ENCODE data around the gene PDE11A.
"Not testable (repeated sequence)": the region's sequence is repeated elsewhere in the genome, so short reads cannot be mapped to it uniquely, and the experiment has no call there.

The PDE11A gene

DNA sequence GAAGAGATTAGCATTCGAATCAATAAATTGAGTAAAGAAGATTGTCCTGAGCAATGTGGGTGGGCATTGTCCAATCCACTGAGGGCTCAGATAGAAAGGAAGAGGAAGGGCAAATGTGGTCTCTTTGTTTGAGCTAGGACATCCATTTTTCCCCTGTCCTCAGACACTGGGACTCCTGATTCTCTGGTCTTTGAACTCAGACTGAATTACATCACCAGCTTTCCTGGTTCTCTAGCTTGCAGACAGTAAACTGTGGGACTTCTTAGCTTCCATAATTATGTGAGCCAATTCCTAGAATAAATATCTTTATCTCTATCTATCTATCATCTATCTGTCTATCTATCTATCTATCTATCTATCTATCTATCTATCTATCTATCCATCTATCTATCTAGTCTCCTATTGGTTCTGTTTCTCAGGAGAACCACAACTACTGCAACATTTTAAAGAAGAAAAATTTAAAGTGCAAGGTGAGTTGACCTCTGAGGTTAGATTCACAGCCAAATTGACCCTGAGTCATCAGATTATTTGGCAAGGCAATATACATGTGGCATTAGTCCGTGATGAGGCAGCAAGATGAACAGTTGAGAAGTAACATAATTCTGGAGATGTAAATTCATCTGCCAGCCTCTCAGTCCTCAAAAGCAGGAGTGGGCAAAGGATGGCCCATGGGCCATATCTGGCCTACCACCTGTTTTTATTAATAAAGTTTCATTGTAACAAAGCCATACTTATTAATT, 191.4 kb downstream of the PDE11A start:
- FAIRE-seq = no peak

DNA sequence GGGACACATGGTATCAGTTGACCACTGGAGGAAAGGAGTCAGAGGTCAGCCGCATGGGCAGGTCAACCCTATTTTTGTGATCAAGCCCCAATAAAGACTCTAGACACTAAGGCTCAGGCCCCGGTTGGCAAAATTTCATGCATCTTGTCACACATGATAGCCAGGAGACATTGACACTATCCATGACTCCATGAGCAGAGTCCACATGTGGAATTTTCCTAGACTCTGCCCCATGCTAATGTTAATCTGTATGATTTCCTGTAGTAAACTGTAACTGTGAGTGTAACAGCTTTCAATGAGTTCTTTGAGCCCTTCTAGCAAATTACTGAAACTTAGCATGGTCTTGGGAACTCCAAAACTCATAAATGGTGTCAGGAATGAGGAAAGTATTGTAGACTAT, 192.3 kb downstream of the PDE11A start:
- FAIRE-seq = no peak

DNA sequence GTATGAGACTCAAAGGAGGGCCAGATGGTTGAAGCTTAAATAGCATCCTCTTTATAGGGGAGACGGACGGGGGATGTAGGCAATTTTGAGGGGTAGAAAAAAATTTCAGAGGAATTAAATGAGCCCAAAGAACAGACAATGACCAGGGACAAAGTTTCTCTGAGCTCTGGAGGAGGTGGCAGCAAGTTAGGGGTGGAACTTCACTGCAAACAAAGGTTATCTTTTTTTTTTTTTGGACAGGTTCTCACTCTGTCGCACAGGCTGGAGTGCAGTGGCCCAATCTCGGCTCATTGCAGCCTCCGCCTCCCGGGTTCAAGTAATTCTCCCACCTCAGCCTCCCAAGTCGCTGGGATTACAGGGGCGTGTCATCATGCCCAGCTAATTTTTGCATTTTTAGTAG, 195.6 kb downstream of the PDE11A start:
- no peak for FAIRE-seq

DNA sequence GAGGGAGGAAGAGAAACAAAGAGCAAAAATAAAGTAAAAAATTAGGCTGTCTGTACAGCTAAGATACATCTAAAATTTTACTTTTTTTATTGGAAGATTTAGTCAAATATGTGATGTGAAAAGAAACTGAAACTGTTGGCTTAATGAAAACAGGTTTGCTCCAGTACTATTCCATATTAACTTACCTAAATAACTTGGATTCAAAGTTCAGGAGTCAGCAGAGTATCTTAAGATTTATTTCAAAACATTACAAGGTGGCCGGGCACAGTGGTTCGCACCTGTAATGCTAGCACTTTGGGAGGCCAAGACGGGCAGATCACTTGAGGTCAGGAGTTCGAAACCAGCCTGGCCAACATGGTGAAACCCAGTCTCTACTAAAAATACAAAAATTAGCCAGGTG, 197.9 kb downstream of the PDE11A start:
- FAIRE-seq = no peak

DNA sequence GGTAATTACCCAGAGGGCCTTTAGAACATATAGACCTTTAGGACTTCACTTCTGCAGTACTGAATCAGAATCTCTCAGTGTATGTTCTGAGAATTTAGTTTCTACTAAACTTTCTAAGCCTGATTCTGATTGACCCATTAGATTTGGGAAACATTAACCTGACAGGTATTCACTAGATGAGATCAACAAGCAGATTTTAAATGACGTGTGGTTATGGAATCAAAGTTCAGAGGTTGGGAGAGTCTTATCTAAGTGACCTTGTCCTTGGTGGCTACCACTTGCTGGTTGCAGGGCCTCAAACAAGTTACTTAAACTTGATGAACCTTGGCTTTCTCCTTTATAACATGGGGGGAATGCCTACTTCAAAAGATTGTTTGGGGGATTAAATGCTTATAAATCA, 198.7 kb downstream of the PDE11A start:
- no peak for FAIRE-seq

DNA sequence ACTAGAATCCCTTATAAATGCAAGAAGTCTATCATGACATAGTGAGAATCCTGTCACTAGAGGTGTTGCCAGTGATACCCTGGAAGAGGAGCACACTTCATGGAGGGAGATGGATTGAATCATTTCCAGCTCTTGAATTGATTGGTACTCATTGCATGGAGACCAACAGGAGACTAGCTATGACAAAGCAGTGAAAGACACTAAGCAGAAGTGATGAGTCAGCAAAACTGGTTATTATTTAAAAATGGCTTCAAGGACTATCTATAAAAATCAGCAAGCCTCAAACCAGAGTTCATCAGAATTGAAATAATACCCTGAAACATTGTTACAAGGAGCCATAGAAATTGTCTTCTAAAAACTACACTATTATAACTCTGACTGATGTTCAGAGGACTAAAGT, 200.3 kb downstream of the PDE11A start:
- no peak for FAIRE-seq

DNA sequence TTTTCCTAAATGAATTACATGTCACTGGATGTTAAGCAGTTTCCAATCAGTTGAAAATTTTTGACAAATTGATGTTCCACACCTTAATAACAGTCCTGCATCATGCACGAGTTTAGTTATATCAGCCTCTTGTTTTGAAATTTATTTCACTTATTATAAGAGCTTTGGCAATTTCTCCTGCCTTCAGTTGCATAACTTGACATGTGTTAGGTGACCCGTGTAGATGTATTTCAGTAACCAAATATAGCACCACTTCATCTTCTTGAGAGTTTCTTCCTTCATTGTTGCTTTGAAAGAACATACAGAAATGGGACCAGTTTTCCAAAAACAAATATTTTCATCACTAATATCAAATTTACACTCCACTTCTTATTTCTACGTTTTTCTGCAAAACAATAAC, 202.7 kb downstream of the PDE11A start:
- FAIRE-seq = no peak

DNA sequence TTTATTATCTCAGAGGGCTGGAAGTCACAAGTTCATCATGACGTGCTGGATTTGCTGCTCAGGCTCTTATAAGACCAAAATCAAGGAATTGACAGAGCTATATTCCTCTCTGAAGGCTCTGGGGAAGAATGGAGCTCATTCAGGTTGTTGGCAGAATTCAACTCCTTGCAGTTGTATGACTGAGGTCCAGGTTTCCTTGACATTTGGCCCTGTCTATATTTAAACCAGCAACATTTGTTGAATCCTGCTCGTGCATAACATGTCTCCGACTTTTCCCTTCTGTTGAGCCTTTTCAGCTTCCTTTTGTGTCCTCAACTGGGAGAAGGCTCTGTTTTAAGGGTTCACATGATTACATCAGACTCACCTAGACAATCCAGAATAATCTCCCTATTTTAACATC, 203.4 kb downstream of the PDE11A start:
- no peak for FAIRE-seq

DNA sequence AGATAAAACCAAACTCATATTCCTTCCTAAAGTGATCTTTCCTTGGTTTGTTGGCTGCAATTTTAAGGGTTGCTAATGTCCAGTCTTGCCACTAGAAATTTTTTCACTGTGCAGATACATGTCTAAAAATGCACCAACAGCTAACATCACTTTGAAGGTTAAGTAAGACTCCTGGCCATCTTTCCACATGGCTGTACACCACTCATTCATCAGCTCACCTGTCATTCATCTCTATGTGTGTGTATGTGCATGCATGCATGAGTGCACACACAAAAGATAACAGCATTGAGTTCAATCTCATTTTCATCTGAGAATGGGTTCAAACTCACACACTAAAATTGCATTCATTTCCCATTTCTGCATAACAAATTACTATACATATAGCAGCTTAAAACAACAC, 203.8 kb downstream of the PDE11A start:
- FAIRE-seq = no peak

DNA sequence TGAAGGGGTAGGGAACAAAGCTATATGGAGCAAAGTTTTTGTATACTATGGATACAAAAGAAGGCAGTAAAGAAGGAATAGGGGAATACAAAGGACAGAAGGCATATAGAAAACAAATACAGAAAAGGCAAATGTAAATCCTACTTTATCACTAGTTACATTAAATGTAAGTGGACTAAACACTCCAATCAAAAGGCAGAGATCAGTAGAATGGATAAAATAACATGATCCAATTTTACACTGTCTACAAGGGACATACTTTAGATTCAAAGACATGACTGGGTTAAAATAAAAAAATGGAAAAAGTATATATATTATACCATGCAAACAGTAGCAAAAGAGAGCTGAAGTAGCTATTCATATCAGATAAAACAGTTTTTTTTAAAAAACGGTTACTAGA, 215.0 kb downstream of the PDE11A start:
- FAIRE-seq = no peak

DNA sequence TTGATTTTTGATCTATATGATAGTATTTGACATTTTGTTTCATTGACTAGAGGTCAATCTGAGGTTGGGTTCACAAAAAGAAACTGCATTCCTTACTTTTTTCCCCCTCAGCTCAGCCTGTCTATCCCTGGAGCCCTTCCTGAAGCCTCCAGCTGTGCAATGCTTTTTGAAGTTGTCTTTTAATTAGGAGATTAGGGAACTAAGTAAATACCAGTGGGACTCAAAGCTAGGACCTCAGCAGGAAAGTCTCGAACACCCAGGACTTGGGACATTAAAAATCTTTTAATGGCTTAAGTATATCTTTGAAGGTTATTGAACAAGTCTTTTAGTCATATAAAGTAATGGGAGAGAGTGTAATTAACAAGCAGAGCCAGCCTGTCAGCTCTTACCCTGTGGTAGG, 220.2 kb downstream of the PDE11A start:
- FAIRE-seq = no peak

DNA sequence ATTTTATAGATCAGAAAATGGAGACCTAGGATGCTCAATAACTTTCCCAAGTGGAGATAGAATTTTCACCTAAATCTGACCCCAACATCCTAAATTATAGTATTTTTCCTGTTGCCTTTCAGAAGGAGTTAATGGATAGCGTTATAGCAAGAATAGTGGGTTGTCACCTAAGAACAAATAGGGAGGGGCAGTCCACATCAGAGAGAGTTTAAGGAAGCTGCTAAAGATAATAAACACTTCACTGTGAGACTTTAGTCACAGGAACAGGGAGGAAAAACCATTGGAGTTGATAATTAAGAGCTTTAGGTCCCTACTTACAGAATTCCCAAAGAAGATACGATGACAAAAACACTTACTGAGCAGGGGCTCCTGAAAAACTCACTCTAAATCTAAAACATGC, 229.4 kb downstream of the PDE11A start:
- no peak for FAIRE-seq

DNA sequence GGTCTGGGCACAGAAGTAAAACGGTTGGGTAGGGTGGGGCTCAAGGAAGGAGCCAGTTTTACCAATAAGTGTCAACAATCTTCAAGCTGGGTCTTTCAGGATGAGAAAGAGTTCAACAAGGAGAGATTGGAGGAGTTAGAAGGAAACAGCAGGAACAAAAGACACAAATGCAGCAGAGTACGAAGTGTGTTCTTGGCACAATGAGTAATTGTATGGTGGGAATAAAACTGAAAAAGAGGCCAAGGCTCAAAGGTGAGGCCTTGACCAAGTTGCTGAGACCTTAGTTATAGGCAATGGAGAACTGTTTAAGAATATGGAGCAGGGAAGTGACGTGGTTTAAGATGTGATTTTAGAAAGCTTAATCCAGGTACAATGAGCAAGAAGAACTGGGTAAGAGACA, 230.3 kb downstream of the PDE11A start:
- no peak for FAIRE-seq

DNA sequence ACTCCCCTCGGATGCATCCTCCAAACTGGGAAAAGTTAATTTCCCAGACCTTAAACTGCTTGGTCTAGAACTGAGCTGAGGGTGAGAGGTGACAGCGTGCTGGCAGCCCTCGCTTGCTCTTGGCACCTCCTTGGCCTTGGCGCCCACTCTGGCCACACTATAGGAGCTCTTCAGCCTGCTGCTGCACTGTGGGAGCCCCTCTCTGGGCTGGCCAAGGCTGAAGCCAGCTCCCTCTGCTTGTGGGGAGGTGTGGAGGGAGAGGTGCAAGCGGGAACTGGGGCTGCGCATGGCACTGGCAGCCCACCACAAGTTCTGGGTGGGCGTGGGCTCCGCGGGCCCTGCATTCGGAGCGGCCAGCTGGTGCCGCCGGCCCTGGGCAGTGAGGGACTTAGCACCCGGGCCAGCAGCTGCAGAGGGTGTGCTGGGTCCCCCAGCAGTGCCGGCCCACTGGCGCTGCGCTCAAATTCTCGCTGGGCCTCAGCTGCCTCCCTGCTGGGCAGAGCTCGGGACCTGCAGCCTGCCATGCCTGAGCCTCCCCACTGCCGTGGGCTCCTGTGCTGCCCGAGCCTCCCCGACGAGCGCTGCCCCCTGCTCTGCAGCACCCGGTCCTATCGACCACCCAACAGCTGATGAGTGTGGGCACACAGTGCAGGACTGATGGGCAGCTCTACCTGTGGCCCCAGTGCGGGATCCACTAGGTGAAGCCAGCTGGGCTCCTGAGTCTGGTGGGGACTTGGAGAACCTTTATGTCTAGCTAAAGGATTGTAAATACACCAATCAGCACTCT, 237.0 kb downstream of the PDE11A start:
- not testable (repeated sequence) for FAIRE-seq

DNA sequence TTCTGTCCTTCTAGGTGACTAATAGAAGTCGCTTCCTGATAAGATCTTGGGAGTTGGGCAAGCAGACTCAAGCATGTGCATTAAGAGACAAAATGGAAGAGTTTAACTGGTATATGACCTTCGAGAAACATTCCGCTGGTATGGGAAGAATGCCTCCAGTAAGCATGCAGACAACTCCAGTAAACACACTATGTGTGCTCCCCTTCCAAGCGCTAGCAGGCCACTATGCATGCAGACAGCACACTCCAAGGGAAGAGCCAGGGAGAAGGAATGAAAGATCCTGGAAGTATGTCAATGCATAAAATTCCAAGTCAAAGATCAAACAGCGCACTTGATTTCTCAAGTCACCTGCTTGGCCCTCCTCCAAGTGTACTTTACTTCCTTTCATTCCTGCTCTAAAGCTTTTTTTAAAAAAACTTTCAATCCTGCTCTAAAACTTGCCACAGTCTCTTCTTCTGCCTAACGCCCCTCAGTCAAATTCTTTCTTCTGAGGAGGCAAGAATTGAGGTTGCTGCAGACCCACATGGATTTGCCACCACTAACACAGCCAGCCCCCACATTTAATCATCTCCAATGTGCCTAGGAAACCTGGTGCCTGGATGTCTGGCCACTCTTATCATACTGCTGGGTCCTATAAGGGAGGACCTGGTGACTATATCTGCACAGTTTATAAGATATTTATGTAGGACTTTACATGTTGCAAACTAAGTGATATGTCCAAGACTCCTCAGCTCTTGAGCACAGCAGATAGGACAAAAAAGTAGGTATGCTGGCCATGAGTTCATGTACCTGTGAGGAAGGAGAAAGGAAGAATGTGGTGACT, 239.8 kb downstream of the PDE11A start:
- no peak for FAIRE-seq

DNA sequence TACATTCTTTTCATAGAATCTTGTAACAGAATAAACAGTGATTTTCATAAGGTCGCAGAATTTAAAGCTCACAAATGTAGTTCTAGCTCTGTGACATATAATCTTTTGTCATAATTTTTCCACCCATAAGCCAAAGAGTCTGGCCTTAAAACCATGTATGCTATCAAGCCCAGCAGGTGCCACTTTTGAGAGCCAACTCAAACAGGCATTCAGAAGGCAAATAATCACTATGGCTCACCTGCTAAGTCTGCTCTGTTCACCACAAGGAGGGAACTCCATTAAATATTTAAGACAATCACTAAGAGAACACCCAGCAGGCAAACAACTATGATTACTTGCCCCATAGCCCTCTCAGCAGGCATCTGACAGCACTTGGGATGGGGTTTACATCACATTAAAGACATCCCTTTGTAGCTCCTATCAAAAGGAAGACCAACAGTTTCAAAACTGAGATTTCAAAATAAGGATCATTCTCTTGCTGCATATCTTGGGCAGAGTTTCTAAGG, 241.6 kb downstream of the PDE11A start:
- FAIRE-seq = no peak

DNA sequence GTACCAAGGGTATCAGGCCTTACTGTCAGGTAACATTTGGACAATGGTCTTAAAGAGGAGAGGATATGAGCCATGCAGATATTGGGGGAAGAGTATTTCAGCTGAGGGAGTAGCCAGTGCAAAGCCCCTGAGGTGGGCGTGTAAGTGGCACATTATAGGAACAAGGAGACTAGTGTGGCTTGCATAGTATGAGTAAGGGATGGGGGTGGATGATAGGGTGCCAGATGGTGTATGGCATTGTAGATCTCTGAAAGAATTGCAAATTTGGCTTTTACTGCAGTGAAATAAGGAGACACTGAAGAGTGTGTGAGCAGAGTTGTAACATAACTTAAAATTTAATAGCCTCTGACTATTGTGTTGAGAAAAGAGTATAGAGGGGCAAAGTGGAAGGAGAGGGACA, 244.0 kb downstream of the PDE11A start:
- FAIRE-seq = no peak

DNA sequence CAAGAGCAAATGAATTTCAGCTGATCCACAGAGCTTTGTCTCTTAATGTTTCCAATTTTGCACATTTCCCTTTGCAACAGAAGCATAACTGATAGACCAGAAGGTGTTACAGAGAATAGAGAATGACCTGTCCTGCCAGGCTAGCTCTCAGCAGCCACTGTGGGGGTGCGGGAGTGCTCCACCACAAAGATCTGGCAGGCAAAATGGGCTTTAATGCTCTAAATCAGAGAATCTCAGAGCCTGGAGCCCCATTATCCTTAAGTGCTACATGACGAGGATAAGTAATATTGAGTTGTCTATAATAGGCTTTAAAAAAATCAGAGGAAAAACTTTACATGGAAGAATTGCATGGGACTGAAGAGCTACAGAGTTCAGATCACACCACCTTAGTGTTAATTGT, 245.7 kb downstream of the PDE11A start:
- no peak for FAIRE-seq

DNA sequence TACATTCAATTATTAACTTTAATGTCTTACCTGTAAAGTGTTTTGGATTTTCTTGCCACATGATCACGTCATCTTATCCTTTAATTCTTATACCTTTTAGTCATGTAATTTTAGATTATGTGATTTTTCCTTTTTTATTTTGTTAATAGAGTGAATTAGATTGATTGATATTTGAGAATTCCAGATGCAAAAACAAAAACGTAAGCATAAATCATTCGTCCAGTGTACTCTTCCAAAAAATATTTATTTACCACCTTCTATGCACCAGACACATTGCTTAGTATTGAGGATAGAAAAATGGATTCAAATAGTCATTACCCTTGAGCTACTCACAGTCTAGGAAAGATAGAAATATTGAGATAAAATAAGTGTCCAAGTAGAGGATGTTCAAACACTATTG, 249.6 kb downstream of the PDE11A start:
- no peak for FAIRE-seq

DNA sequence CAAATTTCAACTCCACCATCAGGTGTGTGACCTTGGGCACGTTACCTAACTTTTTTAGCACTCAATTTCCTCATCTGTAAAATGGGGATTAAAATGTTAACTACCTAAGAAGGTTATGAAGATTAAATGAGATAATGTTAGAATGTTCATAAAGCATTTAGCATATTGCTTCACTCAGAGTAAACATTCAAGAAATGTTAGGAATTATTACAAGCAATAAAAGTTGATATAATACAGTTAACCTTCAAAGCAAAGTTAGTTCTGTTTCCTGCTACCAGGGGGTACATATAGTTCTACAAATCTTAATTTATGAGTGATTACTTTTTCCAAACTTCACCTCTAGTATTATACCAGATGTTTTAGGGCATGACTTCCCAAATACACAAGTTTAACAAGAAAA, 254.2 kb downstream of the PDE11A start:
- no peak for FAIRE-seq

DNA sequence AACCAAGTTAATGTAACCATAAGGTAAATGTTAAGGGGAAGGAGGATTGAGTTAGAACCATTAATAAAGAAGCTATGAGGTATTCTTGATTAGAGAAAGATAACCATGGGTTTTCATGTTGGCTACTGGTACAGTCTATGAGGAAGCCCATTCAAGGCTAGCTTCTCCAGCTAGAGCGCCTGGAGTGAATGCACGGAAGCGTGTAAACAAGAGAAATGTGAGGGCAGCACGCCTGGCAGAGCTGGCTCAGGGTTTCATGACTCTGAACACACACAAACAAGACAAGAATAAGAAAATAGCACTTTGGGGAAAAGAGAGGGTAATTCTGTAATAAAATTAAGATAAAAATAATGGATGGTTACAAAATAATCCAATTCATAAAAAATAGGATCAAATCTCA, 255.3 kb downstream of the PDE11A start:
- FAIRE-seq = no peak

DNA sequence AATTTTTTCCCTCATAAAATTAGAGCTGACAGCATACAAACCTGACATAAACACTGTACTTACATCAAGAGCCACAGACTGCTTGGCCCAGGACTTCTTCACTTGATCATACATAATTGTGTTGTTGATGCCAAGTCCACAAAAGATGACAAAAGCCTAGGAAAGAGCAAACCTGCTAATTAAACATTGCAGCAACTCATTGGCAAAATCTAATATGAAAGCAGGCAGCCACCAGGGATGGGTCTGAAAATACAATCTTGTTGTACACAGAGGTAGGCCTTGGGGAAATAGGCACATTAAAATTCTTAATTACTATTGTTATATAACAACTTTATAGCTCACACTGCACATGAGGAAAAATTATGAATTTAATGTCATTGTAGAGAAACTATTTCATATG, 255.8 kb downstream of the PDE11A start:
- FAIRE-seq = no peak

DNA sequence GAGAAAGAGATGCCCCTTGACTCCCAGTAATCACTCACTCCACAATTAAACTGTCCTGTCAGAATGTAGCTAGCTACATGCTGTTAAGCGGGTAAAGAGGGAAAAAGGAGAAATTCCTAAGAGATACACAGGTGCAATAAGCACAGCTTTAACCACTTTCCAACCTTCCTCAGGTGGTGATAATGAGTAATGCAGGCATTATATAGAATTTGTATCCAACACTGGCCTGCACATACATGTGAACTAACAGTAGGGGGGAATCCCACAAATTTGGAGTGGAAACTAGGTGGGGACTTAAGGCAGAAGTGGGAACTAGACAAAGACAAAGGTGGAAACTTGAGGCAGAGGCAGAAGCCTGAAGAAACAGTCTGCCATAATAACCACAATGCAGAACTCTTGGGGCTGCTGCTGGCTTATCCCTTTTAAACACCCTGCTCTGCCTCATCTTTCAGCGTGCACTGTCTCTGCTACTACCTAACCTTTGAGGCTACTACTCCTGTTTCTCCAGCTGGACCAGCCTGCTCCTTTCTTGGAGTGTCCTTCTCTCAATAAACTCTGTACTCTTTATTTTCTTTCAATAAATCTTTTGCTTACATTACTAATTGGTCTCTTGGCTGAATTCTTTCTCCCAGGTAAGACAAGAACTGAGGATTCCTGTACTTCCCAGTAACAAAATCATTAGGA, 259.7 kb downstream of the PDE11A start:
- FAIRE-seq = no peak

All from G401.6 (cell line).